Activated effector memory CD4-positive, alpha-beta T cell treated with anti-CD3 and anti-CD28 coated beads, Interleukin-2, amount 50 U/mL, for 16 hours (primary cell): ENCODE results near the gene MPND.

Experiments used
- DNase-seq: peaks from one replicate; pipeline ENCODE4 v3.0.0-alpha.2; 2020

Gene MPND, protein sequence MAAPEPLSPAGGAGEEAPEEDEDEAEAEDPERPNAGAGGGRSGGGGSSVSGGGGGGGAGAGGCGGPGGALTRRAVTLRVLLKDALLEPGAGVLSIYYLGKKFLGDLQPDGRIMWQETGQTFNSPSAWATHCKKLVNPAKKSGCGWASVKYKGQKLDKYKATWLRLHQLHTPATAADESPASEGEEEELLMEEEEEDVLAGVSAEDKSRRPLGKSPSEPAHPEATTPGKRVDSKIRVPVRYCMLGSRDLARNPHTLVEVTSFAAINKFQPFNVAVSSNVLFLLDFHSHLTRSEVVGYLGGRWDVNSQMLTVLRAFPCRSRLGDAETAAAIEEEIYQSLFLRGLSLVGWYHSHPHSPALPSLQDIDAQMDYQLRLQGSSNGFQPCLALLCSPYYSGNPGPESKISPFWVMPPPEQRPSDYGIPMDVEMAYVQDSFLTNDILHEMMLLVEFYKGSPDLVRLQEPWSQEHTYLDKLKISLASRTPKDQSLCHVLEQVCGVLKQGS

GRCh38 chr19:4343370-4344307 is at the start of gene MPND:
TSS of gene MPND (plus strand) at chr19:4343562. CDS start at chr19:4343594, 32 bp downstream.
- peak; percentile 98 for DNase-seq

- no peak for DNase-seq
Measured at GRCh38 chr19:4294389-4294788, 49.0 kb upstream of the MPND start.

DNA sequence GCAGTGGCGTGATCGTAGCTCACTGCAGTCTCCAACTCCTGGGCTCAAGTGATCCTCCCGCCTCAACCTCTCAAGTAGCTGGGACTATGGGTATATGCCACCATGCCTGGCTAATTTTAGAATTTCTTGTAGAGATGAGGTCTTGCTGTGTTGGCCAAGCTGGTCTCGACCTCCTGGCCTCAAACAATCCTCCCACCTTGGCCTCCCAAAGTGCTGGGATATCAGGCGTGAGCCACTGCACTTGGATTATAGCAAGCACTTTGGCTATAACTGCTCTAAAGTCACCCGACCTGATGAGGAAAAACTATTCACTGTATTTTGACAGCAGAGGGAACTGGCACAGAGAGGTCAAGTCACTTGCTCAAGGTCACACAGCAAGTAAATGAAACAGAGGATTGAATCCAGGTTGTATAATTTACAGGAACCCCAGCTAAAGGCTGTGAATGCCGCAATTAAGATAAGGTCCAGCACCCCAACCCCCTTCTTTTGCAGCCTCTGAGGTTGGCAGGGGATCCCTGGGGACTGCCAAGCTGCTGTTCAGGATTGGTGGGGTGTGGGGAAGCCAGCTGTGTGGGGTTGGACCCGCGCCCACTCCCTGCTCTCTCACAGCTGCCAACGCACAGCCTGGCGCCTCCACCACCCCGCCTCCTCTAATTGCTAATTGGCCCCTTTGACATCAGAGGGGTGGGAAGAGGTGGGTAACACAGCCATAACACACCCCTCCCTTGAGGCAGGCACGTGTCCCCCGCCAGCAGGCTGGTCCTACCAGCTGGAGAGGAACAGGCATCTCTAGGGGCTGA is 47.2 kb upstream of the MPND start:
- DNase-seq: no peak

- DNase-seq: no peak
Measured at GRCh38 chr19:4297901-4298809, 45.2 kb upstream of the MPND start.

DNA sequence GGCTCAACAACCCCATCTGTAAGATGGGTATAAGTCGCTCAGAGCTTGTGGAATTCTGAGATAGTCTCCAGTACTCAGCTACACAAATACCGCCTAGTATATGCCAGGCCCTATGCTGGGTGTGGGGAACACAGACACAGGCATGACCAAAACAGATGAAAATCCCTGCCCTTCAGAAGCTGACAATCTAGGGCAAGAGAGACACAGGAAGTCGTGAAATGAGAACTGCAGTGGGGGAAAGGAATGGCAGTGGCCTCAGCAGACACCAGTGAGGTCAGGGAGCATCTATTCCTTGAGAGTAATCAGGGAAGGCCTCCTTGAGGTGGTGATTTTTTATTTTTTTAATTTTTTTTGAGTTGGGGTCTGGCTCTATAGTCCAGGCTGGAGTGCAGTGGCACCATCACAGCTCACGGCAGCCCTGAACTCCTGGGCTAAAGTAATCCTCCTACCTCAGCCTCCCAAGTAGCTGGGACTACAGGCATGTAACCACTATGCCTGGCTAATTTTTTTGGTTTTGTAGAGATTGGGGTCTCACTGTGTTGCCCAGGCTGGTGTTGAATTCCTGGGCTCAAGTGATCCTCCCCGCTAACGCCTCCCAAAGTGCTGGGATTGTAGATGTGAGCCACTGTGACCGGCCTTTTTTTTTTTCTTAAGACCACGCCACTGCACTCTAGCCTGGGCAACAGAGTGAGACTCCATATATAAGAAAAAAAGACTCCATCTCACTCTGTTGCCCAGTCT is 44.4 kb upstream of the MPND start:
- DNase-seq: no peak

DNA sequence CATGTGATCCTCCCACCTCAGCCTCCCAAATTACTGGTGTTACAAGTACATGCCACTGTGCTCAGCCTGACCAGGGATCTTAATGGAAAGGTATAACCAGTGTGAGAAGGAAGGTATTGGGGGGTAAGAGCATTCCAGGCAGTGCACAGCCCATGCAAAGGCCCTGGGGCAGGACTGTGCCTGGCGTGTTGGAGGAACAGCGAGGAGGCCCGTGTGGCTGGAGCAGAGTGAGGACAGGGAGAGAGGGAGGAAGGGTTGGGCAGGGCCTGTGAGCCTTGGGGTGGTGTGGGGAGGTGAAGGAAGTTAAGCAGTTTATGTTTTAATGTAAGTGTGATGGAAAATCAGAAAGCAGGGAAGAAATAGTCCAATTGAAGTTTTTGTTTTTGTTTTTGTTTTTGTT is 42.8 kb upstream of the MPND start:
- no peak for DNase-seq

GRCh38 chr19:4301590-4302242 is 41.6 kb upstream of the MPND start:
- no peak for DNase-seq

DNA sequence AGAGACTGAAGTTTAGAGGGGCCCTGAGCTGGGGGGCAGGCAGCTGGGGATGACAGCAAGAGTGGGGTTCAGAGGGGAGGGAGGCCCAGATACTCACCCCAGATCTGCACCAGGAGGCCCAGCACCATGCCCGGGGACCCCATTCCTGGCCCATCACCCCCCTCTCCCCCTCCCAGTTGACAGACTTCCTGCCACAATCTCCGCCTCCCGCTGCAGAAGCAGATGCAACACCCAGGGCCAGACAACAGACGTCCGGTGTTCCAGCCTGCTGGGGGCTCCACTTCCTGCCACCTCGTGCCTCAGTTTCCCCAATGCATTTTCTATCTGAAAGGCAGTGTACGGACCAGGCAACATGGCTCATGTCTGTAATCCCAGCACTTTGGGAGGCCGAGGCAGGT is 41.1 kb upstream of the MPND start, which contains the start of gene TMIGD2:
TSS of gene TMIGD2 (minus strand) at position 147 of the 398 bp plus-strand sequence. CDS start at position 143, 4 bp downstream.
- DNase-seq: no peak

DNA sequence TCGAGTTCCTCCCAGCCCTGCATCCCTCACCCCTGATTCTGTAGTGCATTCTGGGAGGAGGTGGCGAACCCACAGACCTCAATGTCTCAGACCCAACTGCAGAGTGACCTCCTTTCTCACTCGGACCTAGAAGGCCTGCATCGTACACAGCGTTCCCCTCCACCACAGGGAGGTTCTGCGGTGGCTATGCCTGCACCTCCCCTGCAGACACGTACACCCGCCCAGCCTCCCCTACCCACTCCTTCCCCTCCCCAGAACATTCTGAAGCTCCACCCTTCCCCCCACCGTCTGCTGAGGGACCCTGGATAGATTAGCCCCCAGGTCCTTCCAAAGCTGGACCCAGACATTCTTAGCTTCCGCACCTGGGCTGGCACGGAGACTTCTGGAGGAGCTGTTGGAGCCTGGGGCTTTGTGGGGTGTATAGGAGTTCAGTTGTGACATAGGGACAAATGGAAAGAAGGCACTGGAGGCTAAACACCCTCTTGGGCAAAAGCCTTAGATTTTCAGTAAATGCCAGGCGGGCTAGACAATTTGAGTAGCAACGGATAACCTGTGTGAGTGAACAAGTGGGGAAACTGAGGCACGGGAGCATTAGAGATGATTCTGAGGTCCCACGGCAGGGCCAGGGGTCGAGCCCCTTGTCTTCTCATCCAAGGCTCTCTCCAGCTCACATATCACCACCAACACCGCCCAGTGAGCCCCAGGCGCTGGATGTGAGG is 39.4 kb upstream of the MPND start:
- DNase-seq: no peak

GRCh38 chr19:4304538-4305256 is 38.7 kb upstream of the MPND start, which contains the start of gene FSD1:
TSS of gene FSD1 (plus strand) at chr19:4304598. CDS start at chr19:4304747, 149 bp downstream.
- DNase-seq: peak; percentile 84

DNA sequence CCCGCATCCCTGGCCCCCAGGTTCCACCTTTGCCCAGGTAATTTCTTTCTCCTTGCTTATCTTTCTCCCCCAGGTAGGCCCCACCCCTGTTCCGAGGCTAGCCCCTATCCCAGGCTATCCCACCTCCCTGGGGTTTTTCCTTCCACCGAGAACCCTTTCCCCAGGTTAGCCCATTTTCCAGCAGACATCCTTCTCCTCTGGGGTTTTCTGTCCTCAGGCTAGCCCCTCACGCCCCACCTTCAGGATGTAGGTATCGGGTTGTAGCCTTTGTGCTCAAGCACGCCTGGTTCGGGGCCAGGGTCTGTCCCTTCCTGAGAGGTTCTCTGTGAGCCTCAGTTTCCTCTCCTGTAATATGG is 38.1 kb upstream of the MPND start:
- DNase-seq: no peak

- no peak for DNase-seq
Measured at GRCh38 chr19:4305659-4306058, 37.7 kb upstream of the MPND start.

GRCh38 chr19:4310247-4311121 is 32.9 kb upstream of the MPND start:
- no peak for DNase-seq

GRCh38 chr19:4313847-4314490 is 29.4 kb upstream of the MPND start:
- DNase-seq: no peak

DNA sequence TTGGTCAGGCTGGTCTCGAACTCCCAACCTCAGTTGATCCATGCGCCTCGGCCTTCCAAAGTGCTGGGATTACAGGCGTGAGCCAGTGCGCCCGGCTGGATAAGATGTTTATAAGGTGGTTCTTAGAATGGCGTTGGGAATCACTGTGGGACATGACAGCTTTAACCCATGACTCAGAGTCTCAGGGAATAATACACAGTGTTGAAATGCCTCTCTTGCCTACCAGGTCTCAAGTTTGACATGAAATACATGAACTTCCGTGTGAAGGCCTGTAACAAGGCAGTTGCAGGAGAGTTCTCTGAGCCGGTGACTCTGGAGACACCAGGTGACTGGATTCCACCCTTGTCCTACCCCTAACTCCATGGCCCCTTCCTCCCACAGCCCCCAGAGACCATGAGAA is 26.4 kb upstream of the MPND start:
- DNase-seq: no peak

- DNase-seq: no peak
Measured at GRCh38 chr19:4318460-4318859, 24.9 kb upstream of the MPND start.

DNA sequence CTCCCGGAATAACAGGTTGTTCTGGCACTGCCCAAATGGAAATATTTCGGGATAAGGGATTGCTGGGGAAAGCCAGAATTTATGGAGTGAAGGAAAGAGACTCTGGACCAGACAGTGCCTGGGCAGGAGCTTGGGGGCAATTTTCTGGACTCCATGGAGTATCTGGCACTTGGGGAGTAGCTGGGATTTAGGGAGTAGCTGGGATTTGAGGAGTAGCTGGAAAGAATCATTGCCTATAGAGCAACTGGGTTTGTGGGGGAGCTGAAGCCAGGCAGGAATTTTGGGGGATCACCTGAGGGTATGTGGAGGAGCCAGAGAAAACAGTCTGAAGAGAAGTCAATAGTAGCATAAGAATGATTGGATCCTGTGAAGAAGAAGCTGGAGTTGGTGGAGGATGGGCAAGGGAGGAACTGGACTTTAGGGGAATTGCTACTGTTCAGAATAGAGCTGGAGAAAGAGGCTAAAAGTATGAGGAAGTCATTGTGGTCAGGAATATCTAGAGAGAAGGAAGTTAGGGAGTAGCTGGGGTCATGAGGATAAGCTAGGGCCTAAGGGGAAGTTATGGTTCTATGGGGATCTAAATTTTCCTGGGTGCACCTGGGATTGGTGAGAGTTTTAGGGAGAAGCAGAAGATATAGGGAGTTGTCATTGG is 24.2 kb upstream of the MPND start:
- no peak for DNase-seq
